Activated T-cell treated with anti-CD3 and anti-CD28 coated beads, Interleukin-2, amount 50 U/mL, for 4 hours (primary cell): ENCODE measurements around the gene EVA1B. TPM values are rescaled to one million over a fixed set of nuclear protein-coding genes. Genes with fewer than 3 reads are reported as not detected.

Experiments used
- ATAC-seq, 2 donors: fragments of 200-7000 bp; cut with Tn5 transposase; one replicate each; pipeline ENCODE4 v1.10.0; 2021
- DNase-seq: peaks from one replicate; pipeline ENCODE4 v3.0.0-alpha.2; 2020
- H3K27me3 Mint-ChIP-seq: one replicate; pipeline ENCODE4 v1.8.0; 2021; ENCODE audit warnings: low read depth, mixed read lengths
- H3K36me3 Mint-ChIP-seq: one replicate; pipeline ENCODE4 v1.8.0; 2022; ENCODE audit warnings: mixed read lengths; ENCODE audit not compliant: insufficient read depth
- H3K4me1 Mint-ChIP-seq: one replicate; pipeline ENCODE4 v1.8.0; 2021; ENCODE audit warnings: low read depth, mixed read lengths
- H3K4me3 Mint-ChIP-seq: one replicate; pipeline ENCODE4 v1.8.0; 2021; ENCODE audit warnings: mild to moderate bottlenecking, moderate library complexity, mixed read lengths
- H3K9me3 Mint-ChIP-seq: one replicate; pipeline ENCODE4 v1.8.0; 2021; ENCODE audit warnings: mixed read lengths
- total RNA-seq, 3 donors: library from RNA; stranded (reverse); gene quantifications; one replicate each; pipeline ENCODE4 v1.2.1, GENCODE V29; 2021

Gene EVA1B, protein sequence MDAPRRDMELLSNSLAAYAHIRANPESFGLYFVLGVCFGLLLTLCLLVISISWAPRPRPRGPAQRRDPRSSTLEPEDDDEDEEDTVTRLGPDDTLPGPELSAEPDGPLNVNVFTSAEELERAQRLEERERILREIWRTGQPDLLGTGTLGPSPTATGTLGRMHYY
- total RNA-seq: 1 to 10 TPM; 2.2 to 5.5 (median 4.5) TPM

DNA sequence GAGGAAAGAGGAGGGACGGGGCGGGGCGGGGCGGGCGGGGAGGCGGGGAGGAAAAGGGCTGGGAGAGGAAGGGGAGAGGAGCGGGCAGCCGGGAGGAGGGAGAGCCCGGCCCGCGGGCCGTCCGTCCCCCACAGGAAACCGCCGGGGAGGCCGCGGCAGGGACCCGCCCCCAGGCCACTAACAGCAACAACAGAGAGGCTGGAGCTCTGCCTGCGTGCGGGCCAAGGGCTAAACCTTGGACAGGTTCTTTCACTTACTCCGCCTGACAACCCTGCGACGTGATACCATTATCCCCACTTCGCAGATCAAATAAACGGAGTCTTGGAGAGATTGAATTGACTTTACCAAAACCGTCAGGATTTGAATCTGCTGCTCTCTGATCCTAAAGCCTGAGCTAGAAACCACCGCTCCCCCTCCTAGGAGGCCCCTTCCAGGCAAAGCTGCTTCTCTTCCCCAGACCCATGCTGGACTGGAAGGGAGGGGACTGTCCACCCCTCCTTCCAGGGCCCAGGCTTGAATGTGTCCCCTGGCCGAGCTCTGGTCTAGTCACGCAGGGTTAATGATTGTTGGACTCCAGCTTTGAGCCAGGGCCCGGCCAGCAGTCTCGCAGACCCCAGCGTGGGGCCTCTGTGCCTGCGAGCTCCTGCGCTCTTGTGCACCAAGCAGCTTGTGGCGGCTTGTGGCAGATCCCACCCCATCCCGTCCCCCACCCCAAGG, at the start of gene EVA1B:
Gene EVA1B, minus strand, starts transcription at position 10 of the 717 bp plus-strand sequence. CDS start 608 bp downstream, outside the sequence.
- no peaks in the 10 kb centered on the region for H3K9me3 Mint-ChIP-seq
- DNase-seq: no peak
- peaks cover 23% of the 10 kb centered on the region for H3K4me1 Mint-ChIP-seq
- peak; percentile 46 to 55 for ATAC-seq
- no peaks in the 10 kb centered on the region for H3K36me3 Mint-ChIP-seq
- H3K4me3 Mint-ChIP-seq: peak within 1 kb of the TSS; percentile 79
- H3K27me3 Mint-ChIP-seq: no peaks in the 10 kb centered on the region

DNA sequence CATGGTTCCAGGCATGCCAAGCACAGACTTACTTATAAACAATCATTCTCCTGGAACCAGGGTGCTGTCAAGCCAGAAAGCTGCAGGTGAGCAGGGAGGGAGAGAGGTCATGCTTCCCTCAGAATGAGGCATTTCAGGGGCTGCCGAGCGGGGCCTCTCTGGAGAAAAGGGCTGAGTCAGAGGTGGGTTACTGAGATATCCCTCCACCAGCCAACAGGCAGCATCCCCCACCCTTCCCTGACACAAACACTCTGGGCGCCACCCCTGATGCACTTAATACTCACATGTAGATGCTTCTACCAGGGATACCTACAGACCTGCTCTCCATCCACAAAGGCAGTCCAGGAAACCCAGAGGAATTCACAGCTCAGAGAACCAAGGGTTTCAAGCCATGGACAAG, 49.2 kb upstream of the EVA1B start:
- Mint-ChIP-seq H3K4me1 (peaks cover 67% of the 10 kb centered on the region), H3K4me3 (no peak overlapping the region), H3K27me3 (no peaks in the 10 kb centered on the region), H3K9me3 (no peaks in the 10 kb centered on the region), H3K36me3 (peaks cover 2% of the 10 kb centered on the region)
- ATAC-seq (no peak), DNase-seq (no peak)

DNA sequence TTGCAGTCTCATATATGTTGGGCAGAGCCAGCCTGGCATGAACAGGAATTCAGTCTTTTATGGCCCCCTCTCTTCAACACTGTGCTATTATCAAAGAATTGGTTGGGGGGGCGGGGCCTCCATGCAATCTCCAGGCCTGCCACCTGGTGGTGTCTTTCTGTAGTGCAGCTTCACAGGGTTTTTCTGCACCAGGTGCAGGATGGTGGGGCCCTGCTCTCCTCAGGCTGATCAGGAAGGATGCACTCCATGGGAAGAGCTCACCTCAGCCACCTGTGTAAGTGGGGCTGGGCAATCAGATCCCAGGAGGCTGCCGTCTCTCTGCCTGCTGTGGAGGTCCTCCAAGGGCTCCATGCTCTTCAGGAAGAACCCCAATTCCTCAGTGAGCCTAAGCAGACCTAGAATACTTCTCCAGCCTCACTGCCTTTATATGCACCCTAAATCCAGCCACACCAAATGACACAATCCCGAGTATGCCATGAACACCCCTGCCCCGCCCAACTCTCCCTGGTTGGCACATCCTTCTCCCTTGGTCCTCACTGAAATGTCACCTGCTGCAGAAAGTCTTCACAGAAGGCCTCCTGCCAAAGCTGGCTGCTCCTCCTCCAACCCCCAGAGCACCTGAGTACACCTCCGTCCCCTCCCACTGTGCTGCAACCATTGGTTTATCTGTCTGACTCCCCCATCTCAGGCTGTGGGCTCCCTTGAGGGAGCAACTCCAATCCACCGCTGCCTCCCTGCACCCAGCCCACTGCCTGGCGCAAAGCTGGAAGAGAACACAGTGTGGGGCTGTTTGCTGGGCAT, 45.8 kb upstream of the EVA1B start:
- H3K36me3 Mint-ChIP-seq: peaks cover 6% of the 10 kb centered on the region
- peak; percentile 85 for DNase-seq
- no peaks in the 10 kb centered on the region for H3K27me3 Mint-ChIP-seq
- peaks cover 71% of the 10 kb centered on the region for H3K4me1 Mint-ChIP-seq
- no peaks in the 10 kb centered on the region for H3K9me3 Mint-ChIP-seq
- H3K4me3 Mint-ChIP-seq: no peak overlapping the region
- ATAC-seq: peak; percentile 55 to 61

DNA sequence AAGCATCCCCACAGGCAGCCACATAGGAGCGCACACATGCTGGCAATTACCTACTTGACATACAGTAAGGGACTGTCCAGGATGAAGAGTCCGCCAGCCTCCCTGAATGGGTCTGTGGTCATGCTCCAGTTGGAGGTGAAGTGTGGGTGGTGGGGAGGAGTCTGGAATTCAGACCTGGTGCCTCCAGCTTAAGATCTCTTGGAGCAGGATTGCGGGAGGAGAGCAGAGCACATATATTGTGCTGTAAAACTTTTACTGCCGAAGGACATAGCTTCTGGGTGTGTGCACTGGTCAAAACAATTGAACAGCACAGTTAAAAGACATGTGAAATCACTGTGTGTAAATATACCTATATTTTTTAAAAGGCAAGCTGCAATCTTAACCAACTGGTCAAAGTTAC, 44.4 kb upstream of the EVA1B start:
- Mint-ChIP-seq H3K36me3 (peaks cover 6% of the 10 kb centered on the region), H3K4me3 (no peak overlapping the region), H3K27me3 (no peaks in the 10 kb centered on the region), H3K4me1 (peaks cover 57% of the 10 kb centered on the region), H3K9me3 (no peaks in the 10 kb centered on the region)
- ATAC-seq (no peak), DNase-seq (no peak)

DNA sequence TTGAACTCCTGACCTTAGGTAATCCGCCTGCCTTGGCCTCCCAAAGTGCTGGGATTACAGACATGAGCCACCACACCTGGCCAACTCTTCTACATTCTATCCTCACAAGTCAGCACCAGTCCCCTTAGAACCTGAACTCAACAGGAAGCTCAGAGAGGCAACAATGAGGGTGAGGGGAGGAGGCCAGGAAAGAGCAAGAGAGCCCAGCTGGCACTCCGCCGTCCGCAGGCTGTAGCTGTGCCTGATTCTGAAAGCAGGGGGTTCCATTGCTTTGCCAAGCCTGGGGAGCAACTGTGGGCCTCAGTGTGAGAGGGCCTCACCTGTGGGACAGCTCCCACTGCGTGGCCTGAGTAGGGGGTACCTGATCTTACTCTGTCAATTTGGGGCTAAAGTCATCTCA, 43.6 kb upstream of the EVA1B start:
- Mint-ChIP-seq H3K4me3 (no peak overlapping the region), H3K4me1 (peaks cover 52% of the 10 kb centered on the region), H3K36me3 (peaks cover 7% of the 10 kb centered on the region), H3K27me3 (no peaks in the 10 kb centered on the region), H3K9me3 (no peaks in the 10 kb centered on the region)
- DNase-seq: no peak
- peak in 1 of 2 donors; percentile 19 for ATAC-seq

DNA sequence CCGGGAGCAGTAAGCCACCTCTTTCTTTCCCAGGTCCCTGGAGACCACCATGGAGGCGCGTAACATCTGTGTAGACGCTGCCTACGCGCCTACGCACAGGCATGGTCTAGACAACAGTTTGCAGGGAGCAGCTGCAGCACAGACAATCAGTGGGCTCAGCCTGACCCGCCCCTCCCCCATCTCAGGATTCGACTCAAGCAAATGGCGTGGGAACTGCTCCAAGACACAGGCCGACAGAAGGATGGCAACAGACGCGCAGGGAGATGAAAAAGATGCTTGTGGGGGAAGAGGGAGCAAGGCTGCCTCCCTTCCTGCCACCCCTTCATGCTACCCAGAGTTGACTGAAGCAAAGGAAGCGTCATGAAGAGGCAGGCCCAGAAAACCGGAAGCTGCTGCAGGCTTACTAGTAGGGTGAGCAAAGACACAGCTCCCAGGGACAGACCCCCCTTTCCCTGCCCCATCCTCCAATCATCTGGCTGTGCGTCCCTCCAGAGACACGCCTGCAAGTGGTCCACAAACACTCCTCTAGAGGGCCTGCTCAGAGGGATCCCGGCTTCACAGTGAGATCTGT, 42.7 kb upstream of the EVA1B start:
- ATAC-seq: peak; percentile 79 to 84
- H3K36me3 Mint-ChIP-seq: peaks cover 10% of the 10 kb centered on the region
- H3K4me3 Mint-ChIP-seq: no peak overlapping the region
- peak; percentile 35 for DNase-seq
- peaks cover 53% of the 10 kb centered on the region for H3K4me1 Mint-ChIP-seq
- H3K9me3 Mint-ChIP-seq: no peaks in the 10 kb centered on the region
- H3K27me3 Mint-ChIP-seq: no peaks in the 10 kb centered on the region

DNA sequence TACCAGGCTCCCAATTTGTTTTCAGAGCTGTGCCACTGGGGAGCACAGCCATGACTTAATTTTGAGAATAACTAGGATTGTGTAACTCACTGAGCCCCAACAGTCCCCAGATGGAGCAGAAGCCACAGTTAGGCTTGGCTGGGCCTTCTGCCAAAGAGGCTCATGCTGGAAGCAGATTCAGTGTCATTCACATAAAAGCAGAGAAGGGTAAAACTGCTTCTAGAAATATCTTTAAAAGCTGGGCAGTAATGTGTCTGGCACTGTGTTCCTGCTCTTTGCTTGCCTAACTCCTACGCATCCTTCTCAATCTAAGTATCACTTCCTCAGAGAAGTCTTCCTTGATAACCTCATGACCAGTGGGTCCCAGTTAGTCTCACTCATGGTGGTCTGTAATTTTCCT, 41.9 kb upstream of the EVA1B start:
- ATAC-seq: no peak
- no peak for DNase-seq
- Mint-ChIP-seq H3K36me3 (peaks cover 10% of the 10 kb centered on the region), H3K27me3 (no peaks in the 10 kb centered on the region), H3K4me1 (peaks cover 56% of the 10 kb centered on the region), H3K9me3 (no peaks in the 10 kb centered on the region), H3K4me3 (no peak overlapping the region)

DNA sequence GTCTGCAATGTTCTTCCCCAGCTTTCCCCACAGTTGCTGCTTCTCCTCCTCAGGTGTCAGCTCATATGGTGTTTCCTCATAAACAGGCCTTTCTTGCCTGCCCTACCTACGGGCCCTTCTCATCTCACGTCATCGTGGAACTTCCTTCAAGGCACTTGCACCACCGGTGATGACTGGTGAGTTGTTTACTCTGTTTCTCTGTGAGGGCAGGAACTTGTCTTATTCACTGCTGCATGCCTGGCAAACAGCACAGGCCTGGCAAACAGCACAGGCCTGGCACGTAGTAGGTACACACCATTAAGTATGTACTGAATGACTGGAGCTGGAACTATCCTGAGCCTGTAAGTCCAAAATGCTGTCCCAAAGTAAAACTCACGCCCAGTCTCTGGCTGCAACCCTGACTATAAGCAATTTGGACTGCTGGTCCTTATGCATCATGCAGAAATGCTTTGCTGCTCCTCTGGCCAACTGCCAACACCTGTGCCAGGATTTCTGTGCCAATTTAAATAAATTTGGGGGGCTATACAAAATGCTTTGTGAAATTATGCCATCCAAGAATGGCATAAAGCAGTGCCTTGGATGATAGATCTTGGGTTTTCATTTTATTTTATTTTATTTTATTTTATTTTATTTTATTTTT, 36.6 kb upstream of the EVA1B start:
- ATAC-seq: peak; percentile 35 to 75
- H3K4me1 Mint-ChIP-seq: peaks cover 24% of the 10 kb centered on the region
- no peak for DNase-seq
- no peaks in the 10 kb centered on the region for H3K27me3 Mint-ChIP-seq
- no peak overlapping the region for H3K4me3 Mint-ChIP-seq
- no peaks in the 10 kb centered on the region for H3K9me3 Mint-ChIP-seq
- H3K36me3 Mint-ChIP-seq: peaks cover 30% of the 10 kb centered on the region

DNA sequence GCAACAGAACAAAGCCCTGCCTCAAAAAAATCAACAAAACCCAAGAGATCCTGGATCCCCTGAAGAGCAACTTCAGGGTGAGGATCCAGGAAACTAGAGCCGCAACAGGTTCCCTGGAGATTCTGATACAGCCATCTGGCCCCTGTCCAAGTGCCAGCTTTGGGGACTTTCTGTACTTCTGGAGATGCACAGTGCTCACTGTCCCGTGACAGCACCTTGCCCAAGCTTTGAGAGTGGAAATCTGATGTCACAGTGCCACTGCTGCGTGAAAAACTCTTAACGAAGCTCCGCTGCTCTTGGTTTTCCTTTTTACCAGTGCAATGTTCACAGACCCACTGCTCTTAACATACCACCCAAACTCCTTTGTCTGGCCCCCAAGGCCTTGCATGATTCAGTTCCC, 35.9 kb upstream of the EVA1B start:
- Mint-ChIP-seq H3K27me3 (no peaks in the 10 kb centered on the region), H3K9me3 (no peaks in the 10 kb centered on the region)
- peak in 1 of 2 donors; percentile 10 for ATAC-seq

DNA sequence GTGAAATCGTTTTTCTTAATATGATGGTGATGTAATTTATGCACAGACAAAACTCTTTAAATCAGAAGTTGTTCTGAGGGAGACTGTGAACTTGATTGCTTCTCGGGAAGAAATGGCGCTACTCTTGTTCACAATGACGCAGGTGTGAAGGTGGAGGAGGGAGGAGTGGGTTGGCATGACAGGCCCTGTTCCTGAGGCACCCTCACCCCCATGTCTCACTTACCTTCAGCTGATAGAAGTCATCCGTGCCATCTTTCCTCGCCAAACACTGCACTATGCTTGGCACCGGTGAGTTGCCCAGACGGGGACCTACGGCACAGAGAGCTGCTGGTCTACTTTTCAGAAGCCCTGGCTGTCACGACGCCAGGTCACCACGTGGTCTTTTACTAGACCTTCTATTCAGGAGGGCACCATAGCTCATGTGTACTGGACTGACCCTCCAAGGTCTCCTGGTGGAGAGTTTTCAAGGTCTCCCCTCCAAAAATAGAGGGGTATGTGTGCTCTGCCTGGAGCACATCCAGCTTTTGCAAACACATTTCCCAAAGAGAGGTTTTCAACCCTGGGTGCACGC, 35.2 kb upstream of the EVA1B start:
- Mint-ChIP-seq H3K36me3 (peaks cover 36% of the 10 kb centered on the region), H3K9me3 (no peaks in the 10 kb centered on the region), H3K4me1 (peaks cover 23% of the 10 kb centered on the region), H3K4me3 (no peak overlapping the region), H3K27me3 (no peaks in the 10 kb centered on the region)
- DNase-seq (no peak), ATAC-seq (no peak)

More for the DNA sequence above, 35.9 kb upstream of the EVA1B start:
- Mint-ChIP-seq H3K4me1 (peaks cover 23% of the 10 kb centered on the region), H3K36me3 (peaks cover 33% of the 10 kb centered on the region), H3K4me3 (no peak overlapping the region)
- no peak for DNase-seq

DNA sequence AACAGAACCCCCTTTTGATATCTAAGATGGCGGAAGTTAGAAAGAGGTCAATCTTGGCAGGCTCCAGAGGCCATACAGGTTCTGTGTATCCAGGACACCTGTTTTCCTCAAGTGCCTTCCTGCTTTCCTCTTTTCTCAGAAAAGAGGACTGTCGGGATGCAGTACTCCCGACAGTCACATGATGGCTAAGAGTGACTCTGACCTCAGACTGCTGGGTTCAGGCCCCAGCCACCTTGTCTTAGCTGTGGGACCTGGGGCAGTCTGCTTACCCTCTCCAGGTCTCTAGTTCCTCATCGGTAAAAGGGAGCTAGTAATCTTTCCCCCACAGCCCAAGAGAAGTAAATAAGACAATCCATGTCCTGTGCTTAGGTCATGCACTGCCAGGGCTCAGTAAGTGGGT, 32.4 kb upstream of the EVA1B start:
- Mint-ChIP-seq H3K9me3 (no peaks in the 10 kb centered on the region), H3K36me3 (peaks cover 39% of the 10 kb centered on the region), H3K4me3 (no peak overlapping the region), H3K27me3 (no peaks in the 10 kb centered on the region), H3K4me1 (peaks cover 39% of the 10 kb centered on the region)
- DNase-seq (no peak), ATAC-seq (no peak)

DNA sequence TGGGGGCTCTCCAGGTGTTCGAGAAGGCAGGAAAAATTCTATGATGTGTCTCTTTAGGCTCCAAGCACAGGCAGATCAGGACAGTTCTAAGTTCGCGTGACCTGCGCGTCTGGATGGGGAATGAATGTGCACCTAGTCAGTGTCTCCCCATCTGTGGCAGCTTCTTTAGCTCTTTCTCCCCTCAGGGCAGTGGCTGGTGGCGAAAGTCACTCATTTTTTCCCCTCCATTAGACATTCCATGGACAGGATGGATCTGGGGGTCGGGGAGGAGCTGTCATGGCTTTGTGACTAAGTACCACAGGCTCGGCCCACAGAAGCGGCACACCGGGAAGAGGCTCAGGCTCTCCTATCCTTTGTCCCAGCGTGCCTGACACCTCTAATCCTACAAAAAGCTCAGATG, 31.0 kb upstream of the EVA1B start:
- no peak for DNase-seq
- Mint-ChIP-seq H3K4me1 (peaks cover 37% of the 10 kb centered on the region), H3K4me3 (no peak overlapping the region), H3K36me3 (peaks cover 32% of the 10 kb centered on the region), H3K9me3 (no peaks in the 10 kb centered on the region), H3K27me3 (no peaks in the 10 kb centered on the region)
- no peak for ATAC-seq

DNA sequence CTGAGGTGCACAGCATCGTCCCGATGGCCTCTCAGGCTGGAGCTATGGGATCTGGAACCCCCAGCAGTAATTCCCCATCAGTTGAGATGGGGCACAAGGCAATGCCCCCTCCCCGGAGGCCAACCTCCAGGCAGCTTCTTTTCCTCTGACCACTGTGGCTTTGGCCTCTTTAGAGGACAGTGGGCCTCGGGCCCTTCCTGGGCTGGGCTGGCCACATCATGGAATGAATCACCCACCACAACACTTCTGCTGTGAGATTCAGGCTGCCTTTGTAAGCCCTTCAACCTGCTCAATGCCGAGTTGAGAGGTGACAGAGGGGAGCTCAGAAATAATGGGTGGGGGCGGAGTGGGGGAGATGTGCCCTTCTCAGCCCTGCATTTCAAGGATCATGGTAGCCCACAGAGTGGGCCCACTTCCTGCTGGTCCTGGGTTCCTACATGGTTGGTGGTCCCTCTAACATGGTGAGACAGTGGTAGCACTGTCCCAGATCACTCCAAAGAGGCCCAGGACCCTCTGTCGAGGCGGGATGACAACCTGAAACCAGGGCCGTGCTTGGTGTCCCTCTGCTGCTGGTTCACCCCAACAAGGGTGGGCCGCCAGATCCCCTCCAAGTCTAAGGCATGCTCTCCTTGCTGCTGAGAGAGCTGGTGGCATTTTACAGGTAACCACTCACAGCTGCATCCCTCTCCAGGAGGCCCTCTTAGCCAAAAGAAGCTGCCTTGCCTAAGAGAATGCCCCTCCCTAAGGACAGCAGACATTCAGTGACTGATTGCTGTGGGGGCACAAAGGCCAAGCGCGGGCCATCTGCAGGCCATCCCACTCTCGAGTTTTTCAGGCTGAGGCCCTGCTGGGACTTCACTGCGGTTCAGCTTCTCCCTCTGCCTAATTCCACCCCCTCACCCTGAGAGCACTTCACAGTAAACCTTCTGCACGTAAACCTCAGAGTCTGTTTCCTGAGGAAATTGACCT, 29.7 kb upstream of the EVA1B start:
- no peaks in the 10 kb centered on the region for H3K27me3 Mint-ChIP-seq
- DNase-seq: no peak
- H3K4me3 Mint-ChIP-seq: no peak overlapping the region
- no peak for ATAC-seq
- no peaks in the 10 kb centered on the region for H3K9me3 Mint-ChIP-seq
- peaks cover 30% of the 10 kb centered on the region for H3K4me1 Mint-ChIP-seq
- peaks cover 31% of the 10 kb centered on the region for H3K36me3 Mint-ChIP-seq
